Prostate gland (tissue), 2 donors: ENCODE measurements around the gene FKBP15. TPM values are rescaled to one million over a fixed set of nuclear protein-coding genes. Genes with fewer than 3 reads are reported as not detected.
"Not testable (repeated sequence)": the region's sequence is repeated elsewhere in the genome, so short reads cannot be mapped to it uniquely, and the experiment has no call there.

Experiments
- DNase-seq: peaks from one replicate; pipeline ENCODE4 v3.0.0-alpha.2; 2019; ENCODE audit warnings: low spot score
- H3K27ac ChIP-seq, 2 donors: fragments of 200-600 bp; sonication (generic); 2 replicates each; pipeline ENCODE4 v1.5.1; 2017 to 2019
- H3K27me3 ChIP-seq: fragments of 200-600 bp; sonication (generic); replicated peaks from 2 replicates; pipeline ENCODE4 v1.5.1; 2019; ENCODE audit not compliant: insufficient read depth
- H3K36me3 ChIP-seq, 2 donors: fragments of 200-600 bp; sonication (generic); 1 replicate in 1 of 2; 2 replicates in 1 of 2; pipeline versions ENCODE4 v1.5.1 to v1.8.1; 2017 to 2019
- H3K4me1 ChIP-seq: fragments of 200-600 bp; sonication (generic); replicated peaks from 2 replicates; pipeline ENCODE4 v1.5.1; 2019
- H3K4me3 ChIP-seq, 2 donors: fragments of 200-600 bp; sonication (generic); 2 replicates each; pipeline ENCODE4 v1.5.1; 2017 to 2019
- H3K9me3 ChIP-seq: fragments of 200-600 bp; sonication (generic); 2 replicates; pipeline ENCODE4 v1.5.1; 2017
- CTCF ChIP-seq, 4 experiments: fragments of 200-600 bp in 2 of 4; fragments of 450-650 bp in 2 of 4; sonication (generic) in 2 of 4; IDR thresholded peaks; 1 replicate in 3 of 4; 2 replicates in 1 of 4; pipeline ENCODE4 v1.5.1; 2016 to 2019; ENCODE audit warnings: antibody characterized with exemption in 4 of 4, mild to moderate bottlenecking in 2 of 4, moderate library complexity in 2 of 4
- POLR2A ChIP-seq: fragments of 450-650 bp; IDR thresholded peaks from one replicate; pipeline ENCODE4 v1.6.1; 2016; ENCODE audit warnings: antibody characterized with exemption, mild to moderate bottlenecking
- POLR2AphosphoS5 ChIP-seq: sonication (generic); formaldehyde crosslinking; IDR thresholded peaks from one replicate; pipeline ENCODE4 v1.6.1; 2017; ENCODE audit warnings: antibody characterized with exemption
- WGBS: methylation state at CpG from one replicate; pipeline ENCODE4 v1.1.5; 2018; 5-methylcytosine and 5-hydroxymethylcytosine counted together
- intact Hi-C: fragments of 100-400 bp; cut with DNase I; formaldehyde crosslinking; loops from one replicate; pipeline ENCODE4 v1.14.2; 2022
- total RNA-seq, 2 donors: library from RNA; depleted of rRNA; stranded (reverse); fragments of >200 nt; gene quantifications; one replicate each; pipeline ENCODE4 v1.1.0, GENCODE V29; 2016

Gene FKBP15
- total RNA-seq, 2 donors from 2014 or later, result 22.5 to 25.7 TPM

- intact Hi-C loops, result no loop called here
- no peak for TF ChIP-seq CTCF (IDR thresholded peaks at IDR 0.05)
- H3K27ac ChIP-seq, result no peak overlapping the region
These were observed 17.3 kb upstream of the FKBP15 start for GRCh38 chr9:113238202-113238858.

DNA sequence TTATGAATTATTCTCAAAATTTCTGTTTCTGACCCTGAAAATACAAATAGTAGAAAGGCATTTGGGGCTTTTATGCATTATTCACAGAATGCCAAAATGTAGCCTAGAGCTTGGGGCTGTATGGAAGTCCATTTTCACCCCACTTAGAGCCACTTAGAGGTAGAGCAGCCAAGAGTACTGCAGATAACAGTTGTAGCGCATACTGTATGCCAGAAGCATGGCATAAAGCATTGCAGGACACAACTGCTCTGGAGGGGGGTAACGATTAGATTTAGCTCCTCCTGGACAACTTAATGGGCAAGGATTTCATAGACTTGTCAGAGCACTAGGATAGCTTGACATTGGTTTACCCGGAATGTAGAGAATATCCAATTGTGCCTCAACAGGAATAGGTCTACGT, 15.9 kb upstream of the FKBP15 start:
- Histone ChIP-seq H3K4me3 (no peak overlapping the region), H3K9me3 (no peaks in the 10 kb centered on the region), H3K4me1 (no peaks in the 10 kb centered on the region), H3K36me3 (no peaks in the 10 kb centered on the region), H3K27ac (no peak overlapping the region), H3K27me3 (no peaks in the 10 kb centered on the region)
- WGBS, result 90% methylated on average over 4 of the region's 4 CpGs
- intact Hi-C loops, result no loop called here
- no peak for DNase-seq
- TF ChIP-seq POLR2AphosphoS5, result no peak
- no peak for TF ChIP-seq POLR2A
- no peak for TF ChIP-seq CTCF (IDR thresholded peaks at IDR 0.05)

More at GRCh38 chr9:113238202-113238858, 17.3 kb upstream of the FKBP15 start:
- Histone ChIP-seq H3K27me3 (no peaks in the 10 kb centered on the region), H3K9me3 (no peaks in the 10 kb centered on the region), H3K4me1 (no peaks in the 10 kb centered on the region), H3K4me3 (no peak overlapping the region), H3K36me3 (no peaks in the 10 kb centered on the region)
- 93% methylated on average over 10 of the region's 10 CpGs for WGBS
- DNase-seq, result no peak

DNA sequence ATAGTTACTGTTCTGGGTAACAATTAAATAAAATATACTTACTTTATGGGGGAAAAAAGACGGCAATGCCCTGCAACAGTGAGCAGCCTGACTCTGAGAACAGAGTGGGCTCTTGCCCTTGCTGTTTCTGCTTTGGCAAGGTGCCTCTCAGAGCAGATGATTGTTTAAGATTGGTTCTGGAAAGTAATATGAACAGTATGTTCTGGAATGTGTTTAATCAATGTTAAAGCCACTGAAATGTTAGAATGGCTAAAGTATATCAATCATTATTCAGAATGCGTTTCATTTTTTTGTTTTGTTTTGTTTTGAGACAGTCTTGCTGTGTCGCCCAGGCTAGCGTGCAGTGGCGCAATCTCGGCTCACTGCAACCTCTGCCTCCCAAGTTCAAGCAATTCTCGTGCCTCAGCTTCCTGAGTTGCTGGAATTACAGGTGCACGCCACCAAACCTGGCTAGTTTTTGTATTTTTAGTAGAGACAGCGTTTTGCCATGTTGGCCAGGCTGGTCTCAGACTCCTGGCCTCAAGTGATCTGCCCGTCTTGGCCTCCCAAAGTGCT, 14.7 kb upstream of the FKBP15 start:
- H3K27me3 ChIP-seq, H3K4me1 ChIP-seq, H3K4me3 ChIP-seq, H3K9me3 ChIP-seq, H3K27ac ChIP-seq, DNase-seq, H3K36me3 ChIP-seq, intact Hi-C loops: not testable (repeated sequence)
- 78% methylated on average over 10 of the region's 10 CpGs for WGBS

DNA sequence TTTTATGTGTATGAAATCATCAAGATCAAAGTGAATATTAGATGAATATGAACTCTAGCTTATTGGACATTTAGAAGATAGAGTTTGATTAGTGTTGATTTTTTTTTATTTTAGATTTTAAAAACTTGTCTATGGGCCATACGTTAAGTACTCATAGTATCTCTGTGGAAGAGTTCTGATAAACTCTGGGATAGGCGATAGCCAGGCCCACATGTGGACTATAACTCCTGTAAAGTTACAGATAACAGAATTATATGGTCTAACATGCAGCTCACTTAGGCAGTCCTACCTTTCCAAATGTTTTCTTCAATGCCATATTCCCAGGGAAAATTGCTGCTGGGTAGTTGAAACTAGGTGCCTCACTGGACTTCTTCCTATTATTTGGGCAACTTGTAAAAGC, 10.6 kb upstream of the FKBP15 start:
- no peak overlapping the region for H3K4me3 ChIP-seq
- H3K9me3 ChIP-seq, result no peaks in the 10 kb centered on the region
- TF ChIP-seq POLR2A (no peak), CTCF (IDR thresholded peaks at IDR 0.05) (no peak), POLR2AphosphoS5 (no peak)
- intact Hi-C loops, result no loop called here
- no peaks in the 10 kb centered on the region for H3K4me1 ChIP-seq
- H3K36me3 ChIP-seq, result no peaks in the 10 kb centered on the region
- no peak overlapping the region for H3K27ac ChIP-seq
- 91% methylated on average over 2 of the region's 2 CpGs for WGBS
- no peak for DNase-seq
- H3K27me3 ChIP-seq, result no peaks in the 10 kb centered on the region

DNA sequence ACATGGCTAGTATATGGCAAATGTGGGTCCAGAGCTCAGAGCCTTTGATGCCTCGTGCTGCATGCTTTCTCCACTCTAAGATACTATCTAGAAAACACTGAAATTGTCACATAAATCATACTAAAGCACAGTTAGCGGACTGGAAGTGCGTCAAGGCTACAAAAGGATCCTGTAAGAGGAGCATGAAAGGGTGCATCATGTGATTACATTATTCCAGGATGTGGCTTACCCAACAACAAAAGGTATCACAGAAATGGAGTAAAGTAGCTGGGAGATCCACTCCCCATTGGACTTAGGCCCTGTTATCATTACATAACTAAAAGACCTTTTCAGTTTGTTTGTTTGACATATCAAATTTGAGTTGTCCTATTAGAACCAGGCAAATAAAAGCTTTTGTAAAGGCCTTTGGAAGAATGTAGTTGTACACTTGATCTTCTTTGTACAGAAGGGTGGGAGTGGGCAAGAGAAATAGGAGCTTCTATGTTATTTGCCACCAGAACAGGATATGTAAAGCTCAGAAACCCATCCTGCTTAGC, 7.1 kb upstream of the FKBP15 start:
- TF ChIP-seq CTCF (IDR thresholded peaks at IDR 0.05), result no peak
- TF ChIP-seq POLR2AphosphoS5, result peak; percentile 38
- TF ChIP-seq POLR2A, result no peak
- intact Hi-C loops, result no loop called here
- Histone ChIP-seq H3K36me3 (no peaks in the 10 kb centered on the region), H3K27me3 (no peaks in the 10 kb centered on the region), H3K27ac (peak overlapping the region; percentile 28 to 67), H3K4me1 (no peaks in the 10 kb centered on the region), H3K4me3 (no peak overlapping the region), H3K9me3 (no peaks in the 10 kb centered on the region)
- 29% methylated on average over 3 of the region's 3 CpGs for WGBS
- DNase-seq, result no peak
